AG09319 (cell line): ENCODE measurements around the gene KCNJ9.

Experiments used
- DNase-seq: peaks from one replicate; pipeline ENCODE4 v3.0.0-alpha.2; 2010; ENCODE audit warnings: low read depth; ENCODE audit errors: extremely low read depth
- TF ChIP-seq, protein P1 (sequence below): IDR thresholded peaks from 2 replicates; pipeline ENCODE4 v1.5.1; 2011; ENCODE audit warnings: low read depth, mild to moderate bottlenecking, inconsistent platforms, low read length, moderate library complexity

KCNJ9 gene

DNA sequence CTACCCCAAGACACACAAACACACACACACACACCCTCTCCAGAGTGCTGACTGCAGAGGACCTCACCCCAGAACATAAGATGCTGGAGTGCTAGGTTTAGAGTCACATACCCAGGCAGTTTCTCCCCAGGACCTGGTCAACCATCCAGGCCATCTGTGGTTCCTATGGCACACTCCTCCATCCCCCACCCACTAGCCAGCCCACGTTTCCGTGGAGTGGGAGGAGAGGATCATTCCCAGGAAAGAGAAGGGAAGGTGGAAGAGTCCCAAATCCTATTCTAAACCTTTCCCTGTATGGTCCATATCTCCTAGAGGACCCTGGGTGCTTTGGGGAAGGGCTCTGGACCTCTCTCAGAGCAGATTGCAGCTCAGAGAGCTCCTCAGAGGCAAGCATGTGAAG is 1.1 kb downstream of the KCNJ9 start:
- TF ChIP-seq, protein P1, sequence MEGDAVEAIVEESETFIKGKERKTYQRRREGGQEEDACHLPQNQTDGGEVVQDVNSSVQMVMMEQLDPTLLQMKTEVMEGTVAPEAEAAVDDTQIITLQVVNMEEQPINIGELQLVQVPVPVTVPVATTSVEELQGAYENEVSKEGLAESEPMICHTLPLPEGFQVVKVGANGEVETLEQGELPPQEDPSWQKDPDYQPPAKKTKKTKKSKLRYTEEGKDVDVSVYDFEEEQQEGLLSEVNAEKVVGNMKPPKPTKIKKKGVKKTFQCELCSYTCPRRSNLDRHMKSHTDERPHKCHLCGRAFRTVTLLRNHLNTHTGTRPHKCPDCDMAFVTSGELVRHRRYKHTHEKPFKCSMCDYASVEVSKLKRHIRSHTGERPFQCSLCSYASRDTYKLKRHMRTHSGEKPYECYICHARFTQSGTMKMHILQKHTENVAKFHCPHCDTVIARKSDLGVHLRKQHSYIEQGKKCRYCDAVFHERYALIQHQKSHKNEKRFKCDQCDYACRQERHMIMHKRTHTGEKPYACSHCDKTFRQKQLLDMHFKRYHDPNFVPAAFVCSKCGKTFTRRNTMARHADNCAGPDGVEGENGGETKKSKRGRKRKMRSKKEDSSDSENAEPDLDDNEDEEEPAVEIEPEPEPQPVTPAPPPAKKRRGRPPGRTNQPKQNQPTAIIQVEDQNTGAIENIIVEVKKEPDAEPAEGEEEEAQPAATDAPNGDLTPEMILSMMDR = no peak
- DNase-seq = no peak

DNA sequence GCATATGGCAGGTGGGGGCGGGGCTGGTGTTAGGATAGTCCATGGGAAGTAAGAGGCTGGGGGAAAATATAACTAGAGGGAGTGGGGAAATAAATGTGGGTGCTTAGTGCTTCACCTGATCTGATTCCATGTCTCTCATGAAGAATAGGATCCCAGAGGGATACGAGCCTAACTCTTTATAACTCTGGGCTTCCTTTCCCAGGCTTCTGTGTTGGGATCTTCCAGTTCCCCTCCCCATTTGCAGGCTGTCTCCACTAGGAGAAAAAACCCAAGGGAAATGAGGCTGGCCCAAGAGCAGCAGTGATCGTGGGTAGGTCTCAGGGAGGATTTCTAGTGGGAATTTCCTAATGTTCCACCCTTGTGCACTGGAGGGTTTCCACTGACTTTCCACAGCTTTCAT is 1.6 kb downstream of the KCNJ9 start:
- no peak for DNase-seq
- TF ChIP-seq, protein P1 = no peak

DNA sequence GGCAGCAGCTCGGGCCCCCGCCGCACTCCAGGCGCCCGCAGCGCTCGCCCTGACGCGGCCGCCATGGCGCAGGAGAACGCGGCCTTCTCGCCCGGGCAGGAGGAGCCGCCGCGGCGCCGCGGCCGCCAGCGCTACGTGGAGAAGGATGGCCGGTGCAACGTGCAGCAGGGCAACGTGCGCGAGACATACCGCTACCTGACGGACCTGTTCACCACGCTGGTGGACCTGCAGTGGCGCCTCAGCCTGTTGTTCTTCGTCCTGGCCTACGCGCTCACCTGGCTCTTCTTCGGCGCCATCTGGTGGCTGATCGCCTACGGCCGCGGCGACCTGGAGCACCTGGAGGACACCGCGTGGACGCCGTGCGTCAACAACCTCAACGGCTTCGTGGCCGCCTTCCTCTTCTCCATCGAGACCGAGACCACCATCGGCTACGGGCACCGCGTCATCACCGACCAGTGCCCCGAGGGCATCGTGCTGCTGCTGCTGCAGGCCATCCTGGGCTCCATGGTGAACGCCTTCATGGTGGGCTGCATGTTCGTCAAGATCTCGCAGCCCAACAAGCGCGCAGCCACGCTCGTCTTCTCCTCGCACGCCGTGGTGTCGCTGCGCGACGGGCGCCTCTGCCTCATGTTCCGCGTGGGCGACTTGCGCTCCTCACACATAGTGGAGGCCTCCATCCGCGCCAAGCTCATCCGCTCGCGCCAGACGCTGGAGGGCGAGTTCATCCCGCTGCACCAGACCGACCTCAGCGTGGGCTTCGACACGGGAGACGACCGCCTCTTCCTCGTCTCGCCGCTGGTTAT is 2.8 kb downstream of the KCNJ9 start:
- TF ChIP-seq, protein P1 = peak; percentile 59
- DNase-seq = no peak

DNA sequence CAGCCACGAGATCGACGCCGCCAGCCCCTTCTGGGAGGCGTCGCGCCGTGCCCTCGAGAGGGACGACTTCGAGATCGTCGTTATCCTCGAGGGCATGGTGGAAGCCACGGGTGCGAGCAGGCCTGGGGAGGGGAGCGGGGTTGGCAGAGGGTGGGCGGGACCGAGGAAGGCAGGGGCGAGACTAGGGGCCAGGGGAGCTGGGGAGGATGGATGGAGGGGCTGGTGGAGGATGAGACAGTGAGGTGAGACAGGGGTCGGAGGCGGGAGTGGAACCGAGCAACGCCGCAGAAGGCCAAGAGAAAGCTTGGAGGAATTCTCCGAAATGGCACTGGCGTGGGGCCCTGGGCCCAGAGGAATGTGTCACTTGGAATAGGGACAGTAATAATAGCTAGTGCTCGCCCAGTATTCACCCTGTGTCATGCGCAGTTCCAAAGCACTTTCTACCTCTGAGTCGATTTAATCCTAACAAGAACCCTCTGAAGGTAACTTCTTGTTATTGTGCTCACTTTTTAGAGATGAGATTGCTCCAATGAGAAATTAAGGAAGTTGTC is 3.5 kb downstream of the KCNJ9 start:
- TF ChIP-seq, protein P1 = no peak
- DNase-seq = no peak

DNA sequence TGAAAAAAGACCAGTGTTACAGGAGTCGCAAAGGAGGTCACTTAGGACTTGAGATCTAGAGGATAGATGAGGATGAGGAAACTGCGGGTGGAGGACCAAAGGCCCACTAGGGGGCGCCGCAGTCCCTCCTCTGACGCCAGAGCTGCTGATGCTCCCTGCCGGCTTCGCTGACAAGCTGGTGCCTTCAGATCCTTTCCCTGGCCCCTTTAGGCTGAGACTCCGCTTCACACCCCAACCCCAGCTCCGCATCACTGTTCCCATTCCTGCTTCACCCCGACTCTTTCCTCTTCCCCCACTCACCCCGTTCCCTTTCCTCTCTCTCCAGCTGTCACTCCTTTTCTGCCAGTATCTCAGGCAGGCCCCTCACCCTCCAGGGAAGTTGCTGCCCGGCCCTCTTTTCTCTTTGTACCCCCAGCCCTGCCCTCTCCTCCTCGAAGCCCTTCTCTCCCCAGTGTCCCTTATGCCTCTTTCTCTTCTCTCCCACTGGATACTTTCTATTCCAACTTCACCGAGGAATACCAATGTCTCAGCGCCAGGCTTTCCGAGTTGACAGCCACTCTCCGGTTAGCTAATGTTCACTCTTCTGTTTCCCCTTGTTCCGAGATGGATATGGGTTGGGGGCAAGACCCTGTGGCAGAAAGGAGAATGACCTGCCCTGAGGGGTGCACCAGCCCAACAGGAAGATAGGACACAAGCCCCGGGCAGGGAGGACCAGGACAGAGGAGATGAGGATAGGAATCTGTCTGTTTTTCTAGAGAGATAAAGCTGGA is 4.5 kb downstream of the KCNJ9 start:
- no peak for DNase-seq
- TF ChIP-seq, protein P1 = peak; percentile 83

DNA sequence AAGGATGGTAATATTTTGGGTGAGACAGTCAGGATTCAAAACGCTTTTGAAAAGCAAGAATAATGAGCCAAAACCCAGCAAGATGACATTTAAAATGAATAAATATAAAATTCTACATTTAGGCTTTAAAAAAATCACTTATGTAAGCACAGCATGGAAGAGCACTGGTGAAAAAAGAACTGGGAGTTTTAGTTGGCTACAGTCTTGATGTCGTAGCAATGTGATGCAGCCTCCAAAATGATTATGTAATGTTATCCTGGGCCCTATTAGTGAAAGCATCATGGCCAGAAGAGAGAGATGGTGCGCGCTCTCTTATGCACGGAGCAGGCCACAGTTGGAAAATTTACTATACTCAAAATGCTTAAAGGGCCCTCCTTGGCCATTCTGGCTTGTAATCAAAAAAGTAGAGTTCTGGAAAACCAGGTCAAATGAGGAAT is 5.1 kb downstream of the KCNJ9 start:
- no peak for DNase-seq
- TF ChIP-seq, protein P1 = no peak

DNA sequence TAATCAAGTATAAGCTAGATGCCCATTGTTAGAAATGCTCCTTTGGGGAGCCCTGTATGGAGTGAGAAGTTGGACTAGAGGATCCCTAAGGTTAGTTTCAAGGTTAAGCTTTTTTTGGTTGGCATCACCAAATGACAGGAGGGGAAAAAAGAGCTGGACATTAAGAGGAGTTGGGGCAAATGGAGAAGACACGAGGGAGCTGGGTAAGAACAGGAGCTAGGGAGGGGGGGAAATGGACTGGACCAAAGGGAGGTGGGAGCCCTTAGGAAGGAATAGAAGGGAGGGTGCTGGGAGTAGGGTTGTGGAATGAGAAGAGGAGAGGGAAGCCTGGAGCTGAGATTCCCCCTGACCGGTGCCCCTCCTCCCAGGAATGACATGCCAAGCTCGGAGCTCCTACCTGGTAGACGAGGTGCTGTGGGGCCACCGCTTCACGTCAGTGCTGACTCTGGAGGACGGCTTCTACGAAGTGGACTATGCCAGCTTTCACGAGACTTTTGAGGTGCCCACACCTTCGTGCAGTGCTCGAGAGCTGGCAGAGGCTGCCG is 5.9 kb downstream of the KCNJ9 start:
- no peak for DNase-seq
- TF ChIP-seq, protein P1 = no peak
